Progenitor cell of endocrine pancreas (in vitro differentiated cells): ENCODE results near the gene UBE3C. TPM values are rescaled to one million over a fixed set of nuclear protein-coding genes. Genes with fewer than 3 reads are reported as not detected.
A peak's percentile ranks its signal among the peaks of the same experiment; 100 is the strongest.

Experiments used
- DNase-seq: peaks from one replicate; pipeline ENCODE4 v3.0.0; 2021; ENCODE audit warnings: low spot score; ENCODE audit not compliant: unreplicated experiment
- H3K27ac Mint-ChIP-seq: 2 replicates; pipeline ENCODE4 v1.8.0; 2021; ENCODE audit warnings: mild to moderate bottlenecking, moderate library complexity, mixed read lengths
- H3K27me3 Mint-ChIP-seq: 2 replicates; pipeline ENCODE4 v1.8.0; 2021; ENCODE audit warnings: mixed read lengths
- H3K36me3 Mint-ChIP-seq: 2 replicates; pipeline ENCODE4 v1.8.0; 2022; ENCODE audit warnings: mixed read lengths; ENCODE audit not compliant: insufficient read depth
- H3K4me1 Mint-ChIP-seq: 2 replicates; pipeline ENCODE4 v1.8.0; 2021; ENCODE audit warnings: low read depth, mixed read lengths
- H3K4me3 Mint-ChIP-seq: 2 replicates; pipeline ENCODE4 v1.8.0; 2021; ENCODE audit warnings: low read depth, mild to moderate bottlenecking, moderate library complexity, mixed read lengths
- H3K9me3 Mint-ChIP-seq: 2 replicates; pipeline ENCODE4 v1.8.0; 2021; ENCODE audit warnings: low read depth, mixed read lengths
- total RNA-seq: library from RNA; stranded (reverse); gene quantifications from 2 replicates; pipeline ENCODE4 v1.2.1, GENCODE V29; 2021
- TF ChIP-seq, protein P1 (sequence below): fragments of 200-600 bp; sonication (generic); IDR thresholded peaks from one replicate; pipeline ENCODE4 v1.5.0; 2021; ENCODE audit warnings: antibody characterized with exemption, mild to moderate bottlenecking; ENCODE audit not compliant: unreplicated experiment

The UBE3C gene
- total RNA-seq, 1 donor from 2014 or later: 62.5 TPM

DNA sequence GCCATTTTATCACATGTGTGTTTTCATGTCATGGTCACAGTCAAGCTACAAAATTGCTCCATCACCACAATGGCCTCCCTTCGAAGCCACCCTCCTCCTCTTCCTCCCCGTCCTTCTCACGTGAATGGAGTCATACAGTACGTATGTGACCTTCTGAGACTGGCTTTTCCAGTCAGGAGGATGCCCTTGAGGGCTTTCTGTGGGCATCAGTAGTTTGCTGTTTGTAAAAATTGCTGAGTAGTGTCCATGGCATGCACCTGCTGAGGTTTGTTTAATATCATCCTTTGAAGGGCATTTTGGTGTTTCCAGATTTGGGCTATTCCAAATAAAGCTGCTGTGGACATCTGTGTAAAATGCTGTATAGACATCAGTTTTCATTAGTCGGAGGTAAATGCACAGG is 5.9 kb upstream of the UBE3C start:
- Mint-ChIP-seq H3K4me1 (peaks cover 8% of the 10 kb centered on the region), H3K9me3 (no peaks in the 10 kb centered on the region), H3K27me3 (peaks cover 7% of the 10 kb centered on the region), H3K4me3 (no peak overlapping the region), H3K36me3 (no peaks in the 10 kb centered on the region), H3K27ac (no peak overlapping the region)
- TF ChIP-seq, protein P1, sequence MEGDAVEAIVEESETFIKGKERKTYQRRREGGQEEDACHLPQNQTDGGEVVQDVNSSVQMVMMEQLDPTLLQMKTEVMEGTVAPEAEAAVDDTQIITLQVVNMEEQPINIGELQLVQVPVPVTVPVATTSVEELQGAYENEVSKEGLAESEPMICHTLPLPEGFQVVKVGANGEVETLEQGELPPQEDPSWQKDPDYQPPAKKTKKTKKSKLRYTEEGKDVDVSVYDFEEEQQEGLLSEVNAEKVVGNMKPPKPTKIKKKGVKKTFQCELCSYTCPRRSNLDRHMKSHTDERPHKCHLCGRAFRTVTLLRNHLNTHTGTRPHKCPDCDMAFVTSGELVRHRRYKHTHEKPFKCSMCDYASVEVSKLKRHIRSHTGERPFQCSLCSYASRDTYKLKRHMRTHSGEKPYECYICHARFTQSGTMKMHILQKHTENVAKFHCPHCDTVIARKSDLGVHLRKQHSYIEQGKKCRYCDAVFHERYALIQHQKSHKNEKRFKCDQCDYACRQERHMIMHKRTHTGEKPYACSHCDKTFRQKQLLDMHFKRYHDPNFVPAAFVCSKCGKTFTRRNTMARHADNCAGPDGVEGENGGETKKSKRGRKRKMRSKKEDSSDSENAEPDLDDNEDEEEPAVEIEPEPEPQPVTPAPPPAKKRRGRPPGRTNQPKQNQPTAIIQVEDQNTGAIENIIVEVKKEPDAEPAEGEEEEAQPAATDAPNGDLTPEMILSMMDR: no peak
- DNase-seq: no peak

DNA sequence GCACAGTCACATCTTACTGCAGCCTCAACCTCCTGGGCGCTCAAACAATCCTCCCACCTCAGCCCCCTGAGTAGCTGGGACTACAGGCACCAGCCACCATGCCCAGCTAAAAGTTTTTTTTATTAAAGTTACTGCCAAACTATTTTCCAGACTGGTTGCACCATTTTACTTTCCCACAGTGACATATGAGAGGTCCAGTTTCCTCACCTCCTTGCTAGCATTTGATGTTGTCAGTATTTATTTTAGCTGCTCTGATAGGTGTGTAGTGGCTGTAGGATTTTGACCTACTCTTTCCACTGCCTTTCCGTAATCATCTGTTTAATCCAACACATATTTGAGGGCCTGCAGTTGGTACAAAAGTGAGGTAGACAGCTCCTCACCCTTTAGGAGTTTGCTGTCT is 5.4 kb upstream of the UBE3C start:
- Mint-ChIP-seq H3K36me3 (no peaks in the 10 kb centered on the region), H3K27me3 (peaks cover 7% of the 10 kb centered on the region), H3K4me3 (no peak overlapping the region), H3K9me3 (no peaks in the 10 kb centered on the region), H3K27ac (no peak overlapping the region), H3K4me1 (peaks cover 8% of the 10 kb centered on the region)
- no peak for DNase-seq
- TF ChIP-seq, protein P1: no peak

DNA sequence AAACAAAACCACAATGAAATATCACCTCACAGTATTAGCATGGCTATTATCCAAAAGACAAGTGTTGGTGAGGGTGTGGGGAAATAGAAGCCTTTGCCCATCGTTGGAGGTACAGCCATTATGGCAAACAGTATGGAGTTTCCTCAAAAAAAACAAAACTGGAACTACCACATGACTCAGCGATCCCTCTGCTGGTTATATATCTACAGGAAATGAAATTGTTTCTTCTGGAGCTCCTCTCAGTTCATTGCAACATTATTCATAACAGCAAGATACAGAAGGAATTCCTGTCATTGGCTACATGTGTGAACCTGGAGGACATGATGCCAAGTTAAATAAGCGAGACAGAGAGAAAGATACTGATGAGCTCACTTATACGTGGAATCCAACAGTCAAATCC is 2.4 kb upstream of the UBE3C start:
- peaks cover 14% of the 10 kb centered on the region for H3K4me1 Mint-ChIP-seq
- peaks cover 4% of the 10 kb centered on the region for H3K27me3 Mint-ChIP-seq
- no peaks in the 10 kb centered on the region for H3K9me3 Mint-ChIP-seq
- no peak for DNase-seq
- TF ChIP-seq, protein P1: peak; percentile 22
- peak overlapping the region; percentile 18 for H3K27ac Mint-ChIP-seq
- H3K36me3 Mint-ChIP-seq: peaks cover 3% of the 10 kb centered on the region
- peak overlapping the region; percentile 2 for H3K4me3 Mint-ChIP-seq

DNA sequence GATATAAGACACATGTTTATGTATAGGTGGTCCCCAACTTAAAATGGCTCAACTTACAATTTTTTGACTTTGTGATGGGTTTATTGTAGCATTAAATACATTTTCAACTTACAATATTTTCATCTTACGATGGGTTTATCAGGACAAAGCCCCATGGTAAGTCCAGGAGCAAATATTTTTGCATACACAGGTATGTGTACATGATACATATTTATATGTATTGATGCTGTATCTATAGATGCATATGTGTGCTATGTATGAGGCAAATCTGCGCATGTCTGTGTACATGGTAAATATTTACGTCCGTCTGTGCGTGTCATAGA is 664 bp upstream of the UBE3C start:
- Mint-ChIP-seq H3K9me3 (no peaks in the 10 kb centered on the region), H3K27ac (peak overlapping the region; percentile 96), H3K4me1 (peaks cover 17% of the 10 kb centered on the region), H3K4me3 (peak overlapping the region; percentile 80), H3K36me3 (peaks cover 7% of the 10 kb centered on the region), H3K27me3 (no peaks in the 10 kb centered on the region)
- TF ChIP-seq, protein P1: no peak
- no peak for DNase-seq

DNA sequence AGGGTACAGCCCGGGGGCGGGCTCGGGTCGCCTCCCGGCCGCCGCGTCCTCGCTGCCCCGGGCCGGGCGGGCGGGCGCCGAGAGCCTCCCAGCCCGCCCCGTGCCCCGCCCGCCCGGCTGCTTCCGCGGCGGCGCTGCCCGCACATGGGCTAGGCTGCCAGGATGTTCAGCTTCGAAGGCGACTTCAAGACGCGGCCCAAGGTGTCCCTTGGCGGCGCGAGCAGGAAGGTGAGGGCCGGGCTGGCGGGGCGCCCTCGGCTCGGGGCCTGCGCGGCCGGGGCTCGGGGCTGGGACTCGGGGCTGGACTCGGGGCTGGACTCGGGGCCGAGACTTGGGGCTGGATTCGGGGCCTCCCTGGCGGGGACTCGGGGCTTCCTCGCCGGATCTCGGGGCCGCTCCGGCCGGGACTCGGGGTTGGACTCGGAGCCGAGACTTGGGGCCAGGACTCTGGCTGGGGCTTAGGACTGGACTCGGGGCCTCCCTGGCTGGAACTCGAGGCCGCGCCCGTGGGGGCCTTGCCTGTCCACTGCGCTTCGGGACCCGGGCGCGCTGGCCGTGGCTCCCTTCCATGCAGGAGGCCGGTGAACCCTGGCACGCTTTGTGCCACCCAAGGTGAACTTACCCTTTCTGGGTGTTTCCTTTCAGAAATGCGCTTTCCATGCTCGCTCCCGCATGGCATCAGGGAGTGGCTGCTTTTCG is 534 bp downstream of the UBE3C start:
- Mint-ChIP-seq H3K27me3 (no peaks in the 10 kb centered on the region), H3K9me3 (no peaks in the 10 kb centered on the region), H3K4me3 (peak overlapping the region; percentile 79), H3K36me3 (peaks cover 14% of the 10 kb centered on the region), H3K27ac (peak overlapping the region; percentile 91), H3K4me1 (peaks cover 27% of the 10 kb centered on the region)
- DNase-seq: peak; percentile 43
- TF ChIP-seq, protein P1: no peak
